Measurements from ENCODE around the gene SERGEF.

The SERGEF gene

GRCh38 chr11:17773674-17774073, 239.2 kb downstream of the SERGEF start:
- DNase-seq (ENCODE audit: low read depth) = no peak
- TF ChIP-seq CTCF (IDR thresholded peaks at IDR 0.05; ENCODE audit: low read depth, low read length, missing control alignments) = no peak

GRCh38 chr11:17772704-17773600, 239.9 kb downstream of the SERGEF start:
- no peak for DNase-seq (ENCODE audit: low read depth)
- H3K4me3 ChIP-seq (ENCODE audit: low read depth, low read length) = no peak overlapping the region
- TF ChIP-seq CTCF (IDR thresholded peaks at IDR 0.05; ENCODE audit: low read depth, low read length, missing control alignments) = no peak

More at GRCh38 chr11:17773674-17774073, 239.2 kb downstream of the SERGEF start:
- H3K4me3 ChIP-seq (ENCODE audit: low read depth, low read length) = no peak overlapping the region

- DNase-seq (ENCODE audit: low read depth) = no peak
- H3K4me3 ChIP-seq (ENCODE audit: low read depth, low read length) = no peak overlapping the region
- no peak for TF ChIP-seq CTCF (IDR thresholded peaks at IDR 0.05; ENCODE audit: low read depth, low read length, missing control alignments)
These were observed 240.9 kb downstream of the SERGEF start for GRCh38 chr11:17771841-17772401.

GRCh38 chr11:17771415-17771814, 241.4 kb downstream of the SERGEF start:
- TF ChIP-seq CTCF (IDR thresholded peaks at IDR 0.05; ENCODE audit: low read depth, low read length, missing control alignments) = no peak
- DNase-seq (ENCODE audit: low read depth) = no peak
- H3K4me3 ChIP-seq (ENCODE audit: low read depth, low read length) = no peak overlapping the region

- TF ChIP-seq CTCF (IDR thresholded peaks at IDR 0.05; ENCODE audit: low read depth, low read length, missing control alignments) = no peak
- DNase-seq (ENCODE audit: low read depth) = no peak
- no peak overlapping the region for H3K4me3 ChIP-seq (ENCODE audit: low read depth, low read length)
These were observed 241.9 kb downstream of the SERGEF start for GRCh38 chr11:17770917-17771316.

- H3K4me3 ChIP-seq (ENCODE audit: low read depth, low read length) = no peak overlapping the region
- peak; percentile 53 for TF ChIP-seq CTCF (IDR thresholded peaks at IDR 0.05; ENCODE audit: low read depth, low read length, missing control alignments)
- DNase-seq (ENCODE audit: low read depth) = no peak
These were observed 242.7 kb downstream of the SERGEF start for GRCh38 chr11:17770048-17770652.

Measured in GM12864 (cell line).